Psoas muscle (tissue), 8 donors: ENCODE data around the gene RBMS3. TPM values are rescaled to one million over a fixed set of nuclear protein-coding genes. Genes with fewer than 3 reads are reported as not detected.

Source experiments
- ATAC-seq, 4 donors: fragments of 200-7000 bp; cut with Tn5 transposase; one replicate each; pipeline ENCODE4 v1.9.1; 2020; ENCODE audit warnings: moderate library complexity in 3 of 4, mild to moderate bottlenecking in 2 of 4
- DNase-seq, 2 donors: peaks; one replicate each; pipeline ENCODE4 v3.0.0-alpha.2; 2020
- H3K27ac ChIP-seq: fragments of 200-600 bp; one replicate; pipeline ENCODE4 v1.8.0; 2022
- H3K27me3 ChIP-seq, 3 donors: fragments of 200-600 bp in 1 of 3; one replicate each; pipeline versions ENCODE4 v1.6.1 to v1.8.0; 2013 to 2022; ENCODE audit warnings: low read length in 2 of 3, mild to moderate bottlenecking in 2 of 3, moderate library complexity in 1 of 3; ENCODE audit not compliant: insufficient read depth in 3 of 3
- H3K36me3 ChIP-seq, 2 donors: fragments of 200-600 bp in 1 of 2; one replicate each; pipeline versions ENCODE4 v1.6.1 to v1.8.0; 2013 to 2022; ENCODE audit warnings: low read depth in 1 of 2, mild to moderate bottlenecking in 1 of 2, moderate library complexity in 1 of 2; ENCODE audit not compliant: insufficient read depth in 1 of 2
- H3K4me1 ChIP-seq: fragments of 200-600 bp; one replicate; pipeline ENCODE4 v1.8.0; 2022
- H3K4me3 ChIP-seq: fragments of 200-600 bp; one replicate; pipeline ENCODE4 v1.8.0; 2022; ENCODE audit warnings: mild to moderate bottlenecking
- H3K9me3 ChIP-seq: fragments of 200-600 bp; one replicate; pipeline ENCODE4 v1.8.0; 2022
- WGBS, 3 donors: extraction: QIAGEN DNeasy Blood & Tissue Kit; methylation state at CpG; one replicate each; pipeline versions ENCODE4 v1.1.6 to v1.1.7; 2013; 5-methylcytosine and 5-hydroxymethylcytosine counted together
- intact Hi-C, 2 donors: fragments of 100-400 bp; cut with DNase I; formaldehyde crosslinking; loops; one replicate each; pipeline versions ENCODE4 v1.11.0 to v1.14.2; 2022
- polyA plus RNA-seq, 3 donors: library from polyadenylated mRNA; stranded (reverse); fragments of 200-250 nt; gene quantifications; one replicate each; pipeline ENCODE4 v1.2.3, GENCODE V29; 2013
- total RNA-seq, 4 donors: library from RNA; stranded (reverse); fragmentation: NEBNext Ultra II Directional in 2 of 4; extraction: Animal tissue kit (Norgen Biotek cat#: 25700) in 2 of 4; gene quantifications; one replicate each; pipeline versions ENCODE4 v1.2.1 to v1.2.4, GENCODE V29; 2021 to 2023
- TF ChIP-seq, protein P1 (sequence below): fragments of 200-600 bp; IDR thresholded peaks from one replicate; pipeline ENCODE4 v1.8.0; 2022; ENCODE audit warnings: antibody characterized with exemption
- donor health status: healthy with polysubstance abuse.
- donor health status: DM: no; HTN: no; CAD: no; lungs with moderate emphysema.
- donor health status: Bipolar disorder and iron deficiency.
- donor health status: healthy.
- donor health status: DM: yes; HTN: yes; CAD: no.
- donor health status: DM: no; HTN: no; CAD: no.
- donor health status: DM: no; HTN: no; CAD: no.
- donor health status: DM: yes; HTN: yes; CAD: no.

RBMS3 gene
- total and polyA plus RNA-seq, 7 donors, result 3.8 to 34.5 (median 23.5) TPM

DNA sequence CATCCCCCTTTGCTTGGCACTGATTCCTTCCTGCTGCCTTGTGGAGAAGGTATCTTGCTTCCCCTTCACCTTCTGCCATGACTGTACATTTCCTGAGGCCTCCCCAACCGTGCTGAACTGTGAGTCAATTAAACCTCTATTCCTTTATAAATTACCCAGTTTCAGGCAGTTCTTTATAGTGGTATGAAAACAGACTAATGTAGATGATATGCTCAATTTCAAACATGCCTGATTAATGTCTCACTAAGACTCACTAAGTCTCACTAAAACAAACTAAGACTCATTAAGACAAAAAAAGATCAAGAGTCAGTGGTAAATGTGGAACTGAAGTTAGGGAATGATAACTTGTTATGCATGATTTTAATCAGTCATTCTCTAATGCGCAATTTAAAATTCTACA is 606.6 kb downstream of the RBMS3 start:
- Histone ChIP-seq H3K9me3 (no peaks in the 10 kb centered on the region), H3K4me1 (peaks cover 16% of the 10 kb centered on the region), H3K36me3 (no peaks in the 10 kb centered on the region), H3K27me3 (no peaks in the 10 kb centered on the region), H3K27ac (no peak overlapping the region), H3K4me3 (no peak overlapping the region)
- intact Hi-C loops, result no loop called here
- DNase-seq, result no peak
- WGBS, 3 donors, result 79 to 83% (median 79%) methylated on average over 2 of the region's 2 CpGs
- TF ChIP-seq, protein P1, sequence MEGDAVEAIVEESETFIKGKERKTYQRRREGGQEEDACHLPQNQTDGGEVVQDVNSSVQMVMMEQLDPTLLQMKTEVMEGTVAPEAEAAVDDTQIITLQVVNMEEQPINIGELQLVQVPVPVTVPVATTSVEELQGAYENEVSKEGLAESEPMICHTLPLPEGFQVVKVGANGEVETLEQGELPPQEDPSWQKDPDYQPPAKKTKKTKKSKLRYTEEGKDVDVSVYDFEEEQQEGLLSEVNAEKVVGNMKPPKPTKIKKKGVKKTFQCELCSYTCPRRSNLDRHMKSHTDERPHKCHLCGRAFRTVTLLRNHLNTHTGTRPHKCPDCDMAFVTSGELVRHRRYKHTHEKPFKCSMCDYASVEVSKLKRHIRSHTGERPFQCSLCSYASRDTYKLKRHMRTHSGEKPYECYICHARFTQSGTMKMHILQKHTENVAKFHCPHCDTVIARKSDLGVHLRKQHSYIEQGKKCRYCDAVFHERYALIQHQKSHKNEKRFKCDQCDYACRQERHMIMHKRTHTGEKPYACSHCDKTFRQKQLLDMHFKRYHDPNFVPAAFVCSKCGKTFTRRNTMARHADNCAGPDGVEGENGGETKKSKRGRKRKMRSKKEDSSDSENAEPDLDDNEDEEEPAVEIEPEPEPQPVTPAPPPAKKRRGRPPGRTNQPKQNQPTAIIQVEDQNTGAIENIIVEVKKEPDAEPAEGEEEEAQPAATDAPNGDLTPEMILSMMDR, result no peak
- no peak for ATAC-seq

DNA sequence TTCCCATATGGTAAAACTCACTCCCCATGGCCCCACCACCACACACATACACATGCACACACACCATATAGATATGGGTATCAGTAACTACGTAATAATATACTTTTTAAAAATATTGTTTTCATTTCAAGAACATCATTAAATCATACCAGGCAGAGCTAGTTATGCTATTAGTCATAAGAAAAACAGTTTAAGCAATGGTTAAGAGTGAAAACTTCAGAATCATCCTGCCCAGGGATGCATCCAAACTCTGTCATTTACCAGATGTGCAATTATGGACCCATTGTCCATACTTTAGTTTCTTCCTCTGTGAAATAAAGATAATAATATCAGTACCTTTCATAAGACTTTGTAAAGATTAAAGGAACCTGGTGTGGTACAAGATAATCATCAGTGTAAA is 608.3 kb downstream of the RBMS3 start:
- DNase-seq (no peak), ATAC-seq (no peak)
- Histone ChIP-seq H3K27me3 (no peaks in the 10 kb centered on the region), H3K9me3 (no peaks in the 10 kb centered on the region), H3K27ac (no peak overlapping the region), H3K36me3 (no peaks in the 10 kb centered on the region), H3K4me1 (peaks cover 16% of the 10 kb centered on the region), H3K4me3 (no peak overlapping the region)
- TF ChIP-seq, protein P1, result no peak
- intact Hi-C loops, result no loop called here
- WGBS, 3 donors, result 91 to 98% (median 93%) methylated on average over 1 of the region's 1 CpG

DNA sequence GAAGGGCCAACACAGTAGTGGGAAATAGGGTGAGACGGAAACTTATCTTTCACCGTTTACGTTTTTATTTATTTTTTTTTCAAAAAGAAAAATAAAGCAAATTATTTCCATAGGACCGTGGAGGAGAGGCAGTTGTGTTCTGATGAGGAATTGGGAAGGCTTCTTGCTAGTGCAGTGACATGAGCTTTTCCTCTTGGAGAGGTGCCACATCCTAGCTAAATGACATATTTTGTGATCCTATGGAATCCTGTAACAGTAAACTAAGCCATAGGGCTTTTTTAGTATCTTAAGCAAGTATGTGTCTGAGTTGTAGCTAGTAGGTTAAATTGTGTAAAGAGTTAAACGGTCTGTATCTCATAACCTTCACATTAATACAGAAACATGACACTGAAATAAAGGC is 609.9 kb downstream of the RBMS3 start:
- Histone ChIP-seq H3K27me3 (no peaks in the 10 kb centered on the region), H3K36me3 (no peaks in the 10 kb centered on the region), H3K9me3 (no peaks in the 10 kb centered on the region), H3K27ac (no peak overlapping the region), H3K4me1 (peaks cover 16% of the 10 kb centered on the region), H3K4me3 (no peak overlapping the region)
- WGBS, 3 donors, result 71 to 80% (median 79%) methylated on average over 5 of the region's 5 CpGs
- no peak for DNase-seq
- ATAC-seq, result no peak
- intact Hi-C loops, result no loop called here
- TF ChIP-seq, protein P1, result no peak

DNA sequence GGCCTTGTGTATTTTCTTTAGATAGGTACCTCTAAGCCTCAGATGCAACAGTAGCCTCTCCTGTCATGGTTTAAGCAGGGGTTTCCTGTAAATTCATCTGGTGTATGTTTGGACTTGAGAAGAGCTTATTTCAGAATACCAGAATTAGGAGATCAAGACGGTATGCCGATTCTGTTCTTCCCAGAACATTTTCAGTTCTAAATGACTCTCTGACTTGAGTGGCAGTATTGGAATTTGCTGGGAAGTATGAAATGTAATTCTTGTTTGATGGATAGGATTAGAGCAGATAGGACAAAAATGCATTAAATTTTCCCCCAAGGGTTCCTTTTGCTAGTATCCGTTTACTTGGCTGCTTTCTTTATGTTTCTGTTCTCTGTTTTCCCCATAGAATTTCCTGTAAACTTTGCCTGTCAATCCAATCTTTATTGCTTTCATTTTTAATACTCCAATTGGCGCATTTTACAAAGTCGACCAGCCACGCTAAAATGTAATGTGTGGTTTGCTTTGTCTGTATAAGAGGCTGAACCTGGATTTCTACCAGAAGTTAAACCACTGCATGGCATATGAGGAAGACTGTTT is 612.2 kb downstream of the RBMS3 start:
- peaks cover 16% of the 10 kb centered on the region for H3K4me1 ChIP-seq
- H3K27ac ChIP-seq, result no peak overlapping the region
- H3K36me3 ChIP-seq, result peaks cover 0 to 5% of the 10 kb centered on the region in 2 donors
- WGBS, 3 donors, result 67 to 71% (median 67%) methylated on average over 6 of the region's 6 CpGs
- intact Hi-C loops, result no loop called here
- TF ChIP-seq, protein P1, result no peak
- no peaks in the 10 kb centered on the region for H3K27me3 ChIP-seq
- DNase-seq (no peak), ATAC-seq (no peak)
- no peak overlapping the region for H3K4me3 ChIP-seq
- H3K9me3 ChIP-seq, result no peaks in the 10 kb centered on the region

DNA sequence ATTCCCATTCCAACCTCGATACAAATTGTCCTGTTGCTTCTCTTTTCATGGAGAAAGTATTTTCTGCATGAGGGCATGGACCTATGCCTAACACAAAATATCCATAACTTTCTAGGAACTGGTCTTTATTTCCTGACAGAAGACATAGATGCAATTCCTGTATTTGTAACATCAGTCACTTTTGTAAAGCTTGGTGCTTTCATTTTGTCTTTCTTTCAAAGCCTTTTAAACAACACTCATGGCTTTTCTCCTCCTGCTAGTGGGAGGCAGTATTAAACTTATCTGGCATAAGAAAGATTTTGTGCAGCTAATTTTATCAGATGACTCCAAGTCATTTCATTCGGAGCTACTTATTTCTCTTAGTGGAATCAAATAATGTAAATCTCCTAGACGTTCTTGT is 616.0 kb downstream of the RBMS3 start:
- Histone ChIP-seq H3K4me3 (no peak overlapping the region), H3K9me3 (no peaks in the 10 kb centered on the region), H3K27ac (no peak overlapping the region), H3K4me1 (no peaks in the 10 kb centered on the region), H3K27me3 (no peaks in the 10 kb centered on the region), H3K36me3 (peaks cover 0 to 5% of the 10 kb centered on the region in 2 donors)
- ATAC-seq, result no peak
- no peak for DNase-seq
- 53 to 72% (median 57%) methylated on average over 3 of the region's 3 CpGs for WGBS, 3 donors
- intact Hi-C loops, result no loop called here
- TF ChIP-seq, protein P1, result no peak
